SJSA1 (cell line): Measurements from ENCODE around the gene B4GAT1. TPM values are rescaled to one million over a fixed set of nuclear protein-coding genes. Genes with fewer than 3 reads are reported as not detected.

Experiments
- DNase-seq, 2 experiments: peaks; one replicate each; pipeline ENCODE4 v3.0.0-alpha.2; 2015 to 2020; ENCODE audit warnings: low spot score in 2 of 2, low read depth in 1 of 2
- H3K27ac ChIP-seq: fragments of 250-450 bp; sonication (Bioruptor Pico); 2 replicates; pipeline ENCODE4 v1.5.1; 2020; ENCODE audit warnings: mild to moderate bottlenecking, moderate library complexity
- H3K27me3 ChIP-seq: fragments of 250-450 bp; sonication (Bioruptor Pico); replicated peaks from 2 replicates; pipeline ENCODE4 v1.5.1; 2020; ENCODE audit warnings: mild to moderate bottlenecking, moderate library complexity
- H3K36me3 ChIP-seq: fragments of 250-450 bp; sonication (Bioruptor Pico); 2 replicates; pipeline ENCODE4 v1.5.1; 2020; ENCODE audit warnings: mild to moderate bottlenecking
- H3K4me1 ChIP-seq: fragments of 250-450 bp; sonication (Bioruptor Pico); replicated peaks from 2 replicates; pipeline ENCODE4 v1.6.1; 2021; ENCODE audit warnings: mild to moderate bottlenecking
- H3K4me3 ChIP-seq: fragments of 250-450 bp; sonication (Bioruptor Pico); 2 replicates; pipeline ENCODE4 v1.5.1; 2020; ENCODE audit warnings: mild to moderate bottlenecking
- H3K9me3 ChIP-seq: fragments of 250-450 bp; sonication (Bioruptor Pico); replicated peaks from 2 replicates; pipeline ENCODE4 v1.5.1; 2020; ENCODE audit warnings: mild to moderate bottlenecking
- total RNA-seq: library from RNA; depleted of rRNA; stranded (reverse); fragments of >200 nt; shearing (Covaris generic); gene quantifications from 2 replicates; pipeline ENCODE4 v1.2.3, GENCODE V29; 2014; rRNA removed

B4GAT1 gene
- total RNA-seq, 1 experiment from 2014 or later: 46.5 TPM

- no peak overlapping the region for H3K27ac ChIP-seq
- DNase-seq: no peak
- peaks cover 24% of the 10 kb centered on the region for H3K4me1 ChIP-seq
- H3K27me3 ChIP-seq: no peaks in the 10 kb centered on the region
- H3K9me3 ChIP-seq: no peaks in the 10 kb centered on the region
- H3K4me3 ChIP-seq: no peak overlapping the region
- H3K36me3 ChIP-seq: peaks cover 30% of the 10 kb centered on the region
Observed at GRCh38 chr11:66309475-66309874, 38.0 kb downstream of the B4GAT1 start.

- Histone ChIP-seq H3K9me3 (no peaks in the 10 kb centered on the region), H3K4me1 (no peaks in the 10 kb centered on the region), H3K4me3 (no peak overlapping the region), H3K27me3 (no peaks in the 10 kb centered on the region), H3K27ac (no peak overlapping the region), H3K36me3 (no peaks in the 10 kb centered on the region)
- no peak for DNase-seq
Observed at GRCh38 chr11:66302656-66303055, 44.8 kb downstream of the B4GAT1 start.

- Histone ChIP-seq H3K4me1 (no peaks in the 10 kb centered on the region), H3K9me3 (no peaks in the 10 kb centered on the region), H3K4me3 (no peak overlapping the region), H3K27ac (no peak overlapping the region), H3K27me3 (peaks cover 7% of the 10 kb centered on the region), H3K36me3 (no peaks in the 10 kb centered on the region)
- DNase-seq: no peak
Observed at GRCh38 chr11:66299186-66299585, 48.2 kb downstream of the B4GAT1 start.

GRCh38 chr11:66297610-66298009 is 49.8 kb downstream of the B4GAT1 start:
- no peak overlapping the region for H3K27ac ChIP-seq
- no peaks in the 10 kb centered on the region for H3K9me3 ChIP-seq
- no peak overlapping the region for H3K4me3 ChIP-seq
- H3K27me3 ChIP-seq: peaks cover 22% of the 10 kb centered on the region
- no peak for DNase-seq
- no peaks in the 10 kb centered on the region for H3K4me1 ChIP-seq
- H3K36me3 ChIP-seq: no peaks in the 10 kb centered on the region

Other genes with a start within 250 kb of the B4GAT1 start
- 54.1 and 92.6 TPM in 2 replicates for gene KLC2, start 89.9 kb downstream of the B4GAT1 start, total RNA-seq
- 290 and 334 TPM in 2 replicates for gene RAB1B, start 79.0 kb downstream of the B4GAT1 start, total RNA-seq
- gene CNIH2, start 69.5 kb downstream of the B4GAT1 start, total RNA-seq: 2.8 and 6.2 TPM in 2 replicates
- gene YIF1A, start 58.5 kb downstream of the B4GAT1 start, total RNA-seq: 162 and 245 TPM in 2 replicates
- gene TMEM151A, start 55.7 kb downstream of the B4GAT1 start, total RNA-seq: 0.60 and 0.61 TPM in 2 replicates
- 576 and 629 TPM in 2 replicates for gene CD248, start 30.6 kb downstream of the B4GAT1 start, total RNA-seq
- gene RIN1, start 11.2 kb downstream of the B4GAT1 start, total RNA-seq: 44.9 and 58.0 TPM in 2 replicates
- 170 and 189 TPM in 2 replicates for gene BRMS1, start 2.5 kb downstream of the B4GAT1 start, total RNA-seq
- not detected in 2 replicates for gene SLC29A2, start 24.1 kb upstream of the B4GAT1 start, total RNA-seq
- 1.3 and 2.2 TPM in 2 replicates for gene NPAS4, start 73.4 kb upstream of the B4GAT1 start, total RNA-seq
- gene MRPL11, start 91.2 kb upstream of the B4GAT1 start, total RNA-seq: 186 and 201 TPM in 2 replicates
- gene PELI3, start 119.3 kb upstream of the B4GAT1 start, total RNA-seq: 7.0 and 11.1 TPM in 2 replicates
- gene DPP3, start 132.8 kb upstream of the B4GAT1 start, total RNA-seq: 140 and 146 TPM in 2 replicates
- 28.7 and 38.8 TPM in 2 replicates for gene BBS1, start 163.0 kb upstream of the B4GAT1 start, total RNA-seq
- 17.9 and 18.3 TPM in 2 replicates for gene ZDHHC24, start 198.4 kb upstream of the B4GAT1 start, total RNA-seq
- gene ACTN3, start 199.3 kb upstream of the B4GAT1 start, total RNA-seq: not detected in 2 replicates
- 4.9 and 5.6 TPM in 2 replicates for gene CTSF, start 221.0 kb upstream of the B4GAT1 start, total RNA-seq
- gene CCDC87, start 245.4 kb upstream of the B4GAT1 start, total RNA-seq: 0.34 TPM in 1 of 2 replicates, not detected in the other
- gene CCS, start 245.6 kb upstream of the B4GAT1 start, total RNA-seq: 44.8 and 46.6 TPM in 2 replicates